ENCODE results near the gene MGST3. TPM values are rescaled to one million over a fixed set of nuclear protein-coding genes. Genes with fewer than 3 reads are reported as not detected.
A peak's percentile ranks its signal among the peaks of the same experiment; 100 is the strongest.

Gene MGST3
- total RNA-seq, 1 experiment from 2014 or later: 173 TPM

DNA sequence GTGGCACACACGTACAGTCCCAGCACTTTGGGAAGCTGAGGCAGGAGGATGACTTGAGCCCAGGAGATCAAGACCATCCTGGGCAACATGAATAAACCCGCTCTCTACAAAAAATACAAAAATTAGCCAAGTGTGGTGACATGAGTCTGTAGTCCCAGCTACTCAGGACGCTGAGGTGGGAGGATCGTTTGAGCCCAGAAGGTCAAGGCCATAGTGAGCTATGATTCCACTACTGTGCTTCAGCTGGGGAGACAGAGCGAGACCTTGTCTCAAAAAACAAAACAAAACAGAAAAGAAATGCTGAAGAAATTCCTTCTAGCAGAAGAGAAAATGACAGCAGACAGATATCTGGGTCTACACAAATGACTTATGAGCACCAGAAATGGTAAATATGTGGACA lies 57.0 kb downstream of the MGST3 start:
- CTCF ChIA-PET: no interaction called here
- Histone ChIP-seq H3K27me3 (replicated peaks; ENCODE audit: control insufficient read depth, insufficient read depth, low read length) (no peaks in the 10 kb centered on the region), H3K36me3 (ENCODE audit: control insufficient read depth, insufficient read depth, low read length) (no peaks in the 10 kb centered on the region), H3K9me3 (no peaks in the 10 kb centered on the region), H3K4me1 (no peaks in the 10 kb centered on the region), H3K4me3 (ENCODE audit: low read depth, low read length) (no peak overlapping the region)
- TF ChIP-seq, protein P1, sequence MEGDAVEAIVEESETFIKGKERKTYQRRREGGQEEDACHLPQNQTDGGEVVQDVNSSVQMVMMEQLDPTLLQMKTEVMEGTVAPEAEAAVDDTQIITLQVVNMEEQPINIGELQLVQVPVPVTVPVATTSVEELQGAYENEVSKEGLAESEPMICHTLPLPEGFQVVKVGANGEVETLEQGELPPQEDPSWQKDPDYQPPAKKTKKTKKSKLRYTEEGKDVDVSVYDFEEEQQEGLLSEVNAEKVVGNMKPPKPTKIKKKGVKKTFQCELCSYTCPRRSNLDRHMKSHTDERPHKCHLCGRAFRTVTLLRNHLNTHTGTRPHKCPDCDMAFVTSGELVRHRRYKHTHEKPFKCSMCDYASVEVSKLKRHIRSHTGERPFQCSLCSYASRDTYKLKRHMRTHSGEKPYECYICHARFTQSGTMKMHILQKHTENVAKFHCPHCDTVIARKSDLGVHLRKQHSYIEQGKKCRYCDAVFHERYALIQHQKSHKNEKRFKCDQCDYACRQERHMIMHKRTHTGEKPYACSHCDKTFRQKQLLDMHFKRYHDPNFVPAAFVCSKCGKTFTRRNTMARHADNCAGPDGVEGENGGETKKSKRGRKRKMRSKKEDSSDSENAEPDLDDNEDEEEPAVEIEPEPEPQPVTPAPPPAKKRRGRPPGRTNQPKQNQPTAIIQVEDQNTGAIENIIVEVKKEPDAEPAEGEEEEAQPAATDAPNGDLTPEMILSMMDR (IDR thresholded peaks at IDR 0.05; ENCODE audit: insufficient read depth in 1 of 2, low read depth in 1 of 2, low read length in 1 of 2, severe bottlenecking in 1 of 2, unreplicated experiment in 1 of 2): no peak
- no TSS peak for BruUV-seq (replicated peaks)
- peaks cover 16% of the 10 kb centered on the region for H3K36me3 Mint-ChIP-seq (ENCODE audit: insufficient read depth, unreplicated experiment)
- peaks cover 9% of the 10 kb centered on the region for H3K9me3 Mint-ChIP-seq (ENCODE audit: unreplicated experiment)
- no peak overlapping the region for H3K27ac Mint-ChIP-seq (ENCODE audit: unreplicated experiment)
- POLR2A ChIA-PET: no interaction called here
- H3K4me1 Mint-ChIP-seq (ENCODE audit: low read depth, unreplicated experiment): no peaks in the 10 kb centered on the region
- intact Hi-C loops (cut with micrococcal nuclease; ENCODE audit: unreplicated experiment): no loop called here
- H3K4me3 Mint-ChIP-seq (ENCODE audit: unreplicated experiment): no peak overlapping the region
- DNase-seq: no peak
- no peaks in the 10 kb centered on the region for H3K27me3 Mint-ChIP-seq (ENCODE audit: insufficient read depth, unreplicated experiment)

DNA sequence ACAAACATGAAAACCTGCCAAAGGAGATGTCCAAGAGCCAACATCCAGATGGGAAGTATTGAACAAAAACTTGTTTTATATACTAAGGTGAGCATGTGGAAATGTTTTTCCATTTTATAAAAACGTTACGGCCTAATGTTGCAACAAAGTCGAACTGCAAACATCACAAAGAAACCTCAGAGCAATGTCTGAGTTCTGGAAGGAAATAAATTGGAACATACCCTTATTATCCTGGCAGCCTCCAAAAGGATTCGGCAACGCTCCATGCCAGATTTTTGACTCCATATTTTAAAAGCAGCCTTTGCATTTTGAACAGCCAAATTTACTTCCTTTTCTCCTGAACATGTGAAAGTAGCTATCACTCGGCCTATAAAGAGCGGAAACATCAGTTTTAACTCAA lies 64.0 kb downstream of the MGST3 start:
- POLR2A ChIA-PET: no interaction called here
- no peak overlapping the region for H3K27ac Mint-ChIP-seq (ENCODE audit: unreplicated experiment)
- BruUV-seq (replicated peaks): no TSS peak

DNA sequence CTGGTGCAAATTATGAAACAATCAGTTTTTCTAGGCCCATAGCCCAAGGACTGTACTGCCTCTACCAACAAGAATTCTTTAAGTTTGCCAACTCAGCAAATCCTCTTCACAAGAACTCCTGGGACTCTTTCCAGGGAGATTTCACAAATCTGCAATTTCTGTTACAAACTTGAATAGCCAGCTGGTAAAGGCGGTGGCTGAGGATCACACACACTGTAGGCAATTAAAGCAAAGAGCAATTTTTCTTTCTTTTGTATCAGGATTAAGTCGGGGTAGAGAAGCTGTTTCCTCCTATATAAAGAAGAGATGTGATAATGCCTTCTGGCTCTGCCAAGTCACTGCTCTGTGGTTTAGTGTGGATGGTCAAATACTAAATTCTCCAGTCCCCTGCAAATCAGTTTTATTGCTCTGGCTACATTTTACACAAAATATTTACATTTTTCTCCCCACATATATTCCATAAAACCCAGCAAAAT lies 65.6 kb downstream of the MGST3 start:
- Mint-ChIP-seq H3K9me3 (ENCODE audit: unreplicated experiment) (no peaks in the 10 kb centered on the region), H3K4me1 (ENCODE audit: low read depth, unreplicated experiment) (peaks cover 10% of the 10 kb centered on the region), H3K36me3 (ENCODE audit: insufficient read depth, unreplicated experiment) (no peaks in the 10 kb centered on the region), H3K4me3 (ENCODE audit: unreplicated experiment) (peak overlapping the region; percentile 20), H3K27me3 (ENCODE audit: insufficient read depth, unreplicated experiment) (peaks cover 3% of the 10 kb centered on the region), H3K27ac (ENCODE audit: unreplicated experiment) (no peak overlapping the region)
- Histone ChIP-seq H3K4me1 (peaks cover 10% of the 10 kb centered on the region; the same call in 1 of the 2 replicates), H3K36me3 (ENCODE audit: control insufficient read depth, insufficient read depth, low read length) (no peaks in the 10 kb centered on the region), H3K27me3 (replicated peaks; ENCODE audit: control insufficient read depth, insufficient read depth, low read length) (no peaks in the 10 kb centered on the region), H3K4me3 (ENCODE audit: low read depth, low read length) (no peak overlapping the region), H3K9me3 (no peaks in the 10 kb centered on the region)
- DNase-seq: no peak
- intact Hi-C loops (cut with micrococcal nuclease; ENCODE audit: unreplicated experiment): no loop called here
- POLR2A ChIA-PET: no interaction called here
- CTCF ChIA-PET: interaction anchor here (0.6 kb wide), 1 partner anchor 8 kb away, joined by 3 read pairs; no protein-coding TSS in a partner anchor
- BruUV-seq (replicated peaks): no TSS peak
- TF ChIP-seq, protein P1 (IDR thresholded peaks at IDR 0.05; ENCODE audit: insufficient read depth in 1 of 2, low read depth in 1 of 2, low read length in 1 of 2, severe bottlenecking in 1 of 2, unreplicated experiment in 1 of 2): no peak

More for the DNA sequence above, 64.0 kb downstream of the MGST3 start:
- Mint-ChIP-seq H3K27me3 (ENCODE audit: insufficient read depth, unreplicated experiment) (no peaks in the 10 kb centered on the region), H3K4me1 (ENCODE audit: low read depth, unreplicated experiment) (peaks cover 10% of the 10 kb centered on the region), H3K9me3 (ENCODE audit: unreplicated experiment) (no peaks in the 10 kb centered on the region), H3K4me3 (ENCODE audit: unreplicated experiment) (no peak overlapping the region), H3K36me3 (ENCODE audit: insufficient read depth, unreplicated experiment) (peaks cover 5% of the 10 kb centered on the region)
- DNase-seq: no peak
- H3K4me3 ChIP-seq (ENCODE audit: low read depth, low read length): no peak overlapping the region
- intact Hi-C loops (cut with micrococcal nuclease; ENCODE audit: unreplicated experiment): no loop called here
- TF ChIP-seq, protein P1 (IDR thresholded peaks at IDR 0.05; ENCODE audit: insufficient read depth in 1 of 2, low read depth in 1 of 2, low read length in 1 of 2, severe bottlenecking in 1 of 2, unreplicated experiment in 1 of 2): no peak
- CTCF ChIA-PET: no interaction called here
- H3K27me3 ChIP-seq (replicated peaks; ENCODE audit: control insufficient read depth, insufficient read depth, low read length): no peaks in the 10 kb centered on the region
- H3K4me1 ChIP-seq: peaks cover 10% of the 10 kb centered on the region; the same call in 1 of the 2 replicates
- no peaks in the 10 kb centered on the region for H3K36me3 ChIP-seq (ENCODE audit: control insufficient read depth, insufficient read depth, low read length)
- H3K9me3 ChIP-seq: no peaks in the 10 kb centered on the region

Measured in Caco-2 (cell line).